ENCODE results near the gene EVI5. TPM values are rescaled to one million over a fixed set of nuclear protein-coding genes. Genes with fewer than 3 reads are reported as not detected.
"Not testable (repeated sequence)": the region's sequence is repeated elsewhere in the genome, so short reads cannot be mapped to it uniquely, and the experiment has no call there.

Gene EVI5
- total RNA-seq, 2 donors from 2014 or later: 20.8 to 29.0 TPM

- H3K4me1 Mint-ChIP-seq: no peaks in the 10 kb centered on the region
- no peak overlapping the region for H3K27ac Mint-ChIP-seq
- peaks cover 61% of the 10 kb centered on the region for H3K36me3 Mint-ChIP-seq (ENCODE audit: low read depth)
- DNase-seq: no peak
- H3K27me3 Mint-ChIP-seq (ENCODE audit: insufficient read depth): no peaks in the 10 kb centered on the region
- H3K27ac ChIP-seq (ENCODE audit: low read depth, low read length): no peak overlapping the region
- TF ChIP-seq CTCF (conservative IDR thresholded peaks at IDR 0.05): no peak
- H3K4me3 ChIP-seq (ENCODE audit: low read length): no peak overlapping the region
- H3K27me3 ChIP-seq (ENCODE audit: control insufficient read depth, insufficient read depth, low read length, poor library complexity, severe bottlenecking): no peaks in the 10 kb centered on the region
- H3K9me3 Mint-ChIP-seq: peaks cover 9% of the 10 kb centered on the region
- peaks cover 8% of the 10 kb centered on the region for H3K9me3 ChIP-seq (ENCODE audit: control insufficient read depth, low read length)
- 91 to 95% methylated on average over 11 to 13 of the region's 13 CpGs for WGBS, 2 experiments (ENCODE audit: insufficient coverage in 1 of 2, insufficient read length in 1 of 2)
- H3K9ac ChIP-seq (ENCODE audit: extremely low read depth, low read length, poor library complexity, severe bottlenecking): no peak overlapping the region
- no peaks in the 10 kb centered on the region for H3K4me1 ChIP-seq (ENCODE audit: control insufficient read depth, insufficient read depth, low read length)
- H3K36me3 ChIP-seq (ENCODE audit: control insufficient read depth, insufficient read depth, low read length): peaks cover 22% of the 10 kb centered on the region
- no peak overlapping the region for H3K4me3 Mint-ChIP-seq
Measured at GRCh38 chr1:92619466-92620189, 165.3 kb downstream of the EVI5 start.

GRCh38 chr1:92601044-92601443 is 183.9 kb downstream of the EVI5 start:
- Histone ChIP-seq H3K9ac (ENCODE audit: extremely low read depth, low read length, poor library complexity, severe bottlenecking) (no peak overlapping the region), H3K36me3 (ENCODE audit: control insufficient read depth, insufficient read depth, low read length) (no peaks in the 10 kb centered on the region), H3K27me3 (ENCODE audit: control insufficient read depth, insufficient read depth, low read length, poor library complexity, severe bottlenecking) (no peaks in the 10 kb centered on the region), H3K4me1 (ENCODE audit: control insufficient read depth, insufficient read depth, low read length) (no peaks in the 10 kb centered on the region), H3K4me3 (ENCODE audit: low read length) (no peak overlapping the region), H3K9me3 (ENCODE audit: control insufficient read depth, low read length) (no peaks in the 10 kb centered on the region), H3K27ac (ENCODE audit: low read depth, low read length) (no peak overlapping the region)
- no peak for TF ChIP-seq CTCF (conservative IDR thresholded peaks at IDR 0.05)
- Mint-ChIP-seq H3K36me3 (ENCODE audit: low read depth) (peaks cover 12% of the 10 kb centered on the region), H3K4me3 (no peak overlapping the region), H3K27me3 (ENCODE audit: insufficient read depth) (no peaks in the 10 kb centered on the region), H3K9me3 (no peaks in the 10 kb centered on the region), H3K4me1 (no peaks in the 10 kb centered on the region), H3K27ac (no peak overlapping the region)
- 98 to 100% methylated on average over 1 to 2 of the region's 2 CpGs for WGBS, 2 experiments (ENCODE audit: insufficient coverage in 1 of 2, insufficient read length in 1 of 2)
- no peak for DNase-seq

- Mint-ChIP-seq H3K36me3 (ENCODE audit: low read depth) (peaks cover 15% of the 10 kb centered on the region), H3K9me3 (peaks cover 2% of the 10 kb centered on the region), H3K27ac (no peak overlapping the region), H3K27me3 (ENCODE audit: insufficient read depth) (no peaks in the 10 kb centered on the region), H3K4me1 (no peaks in the 10 kb centered on the region), H3K4me3 (no peak overlapping the region)
- 80% methylated on average over 2 of the region's 2 CpGs; no CpG with 5 or more reads in 1 of the 2 experiments for WGBS, 2 experiments (ENCODE audit: insufficient coverage in 1 of 2, insufficient read length in 1 of 2)
- no peaks in the 10 kb centered on the region for H3K4me1 ChIP-seq (ENCODE audit: control insufficient read depth, insufficient read depth, low read length)
- DNase-seq: no peak
- no peak overlapping the region for H3K9ac ChIP-seq (ENCODE audit: extremely low read depth, low read length, poor library complexity, severe bottlenecking)
- no peaks in the 10 kb centered on the region for H3K27me3 ChIP-seq (ENCODE audit: control insufficient read depth, insufficient read depth, low read length, poor library complexity, severe bottlenecking)
- H3K27ac ChIP-seq (ENCODE audit: low read depth, low read length): no peak overlapping the region
- no peaks in the 10 kb centered on the region for H3K36me3 ChIP-seq (ENCODE audit: control insufficient read depth, insufficient read depth, low read length)
- H3K9me3 ChIP-seq (ENCODE audit: control insufficient read depth, low read length): no peaks in the 10 kb centered on the region
- no peak overlapping the region for H3K4me3 ChIP-seq (ENCODE audit: low read length)
- peak; percentile 63 for TF ChIP-seq CTCF (conservative IDR thresholded peaks at IDR 0.05)
Measured at GRCh38 chr1:92599184-92599583, 185.7 kb downstream of the EVI5 start.

- not testable (repeated sequence) for H3K4me1 Mint-ChIP-seq; H3K27ac Mint-ChIP-seq; H3K27me3 Mint-ChIP-seq (ENCODE audit: insufficient read depth); H3K36me3 ChIP-seq (ENCODE audit: control insufficient read depth, insufficient read depth, low read length); H3K27ac ChIP-seq (ENCODE audit: low read depth, low read length); H3K4me1 ChIP-seq (ENCODE audit: control insufficient read depth, insufficient read depth, low read length); H3K4me3 Mint-ChIP-seq; H3K9me3 ChIP-seq (ENCODE audit: control insufficient read depth, low read length); H3K9ac ChIP-seq (ENCODE audit: extremely low read depth, low read length, poor library complexity, severe bottlenecking); H3K27me3 ChIP-seq (ENCODE audit: control insufficient read depth, insufficient read depth, low read length, poor library complexity, severe bottlenecking); DNase-seq
- WGBS, 2 experiments (ENCODE audit: insufficient coverage in 1 of 2, insufficient read length in 1 of 2): 92 to 100% methylated on average over 1 to 9 of the region's 9 CpGs
- H3K9me3 Mint-ChIP-seq: peaks cover 36% of the 10 kb centered on the region
- peaks cover 33% of the 10 kb centered on the region for H3K36me3 Mint-ChIP-seq (ENCODE audit: low read depth)
- H3K4me3 ChIP-seq (ENCODE audit: low read length): peak overlapping the region; percentile 23
Measured at GRCh38 chr1:92589361-92589760, 195.5 kb downstream of the EVI5 start.

Measured in endodermal cell (in vitro differentiated cells).